NCI-H2196 treated with DMSO at 0.1 percent for 48 hours (cell line): ENCODE results near the gene HRK.
"Not testable (repeated sequence)": the region's sequence is repeated elsewhere in the genome, so short reads cannot be mapped to it uniquely, and the experiment has no call there.

ENCODE experiments used
- DNase-seq: peaks from one replicate; lab custom pipeline; 2025; ENCODE audit not compliant: unreplicated experiment; lab: John Stamatoyannopoulos, UW

HRK gene

GRCh38 chr12:116821291-116821690 is 60.0 kb downstream of the HRK start:
- no peak for DNase-seq

DNA sequence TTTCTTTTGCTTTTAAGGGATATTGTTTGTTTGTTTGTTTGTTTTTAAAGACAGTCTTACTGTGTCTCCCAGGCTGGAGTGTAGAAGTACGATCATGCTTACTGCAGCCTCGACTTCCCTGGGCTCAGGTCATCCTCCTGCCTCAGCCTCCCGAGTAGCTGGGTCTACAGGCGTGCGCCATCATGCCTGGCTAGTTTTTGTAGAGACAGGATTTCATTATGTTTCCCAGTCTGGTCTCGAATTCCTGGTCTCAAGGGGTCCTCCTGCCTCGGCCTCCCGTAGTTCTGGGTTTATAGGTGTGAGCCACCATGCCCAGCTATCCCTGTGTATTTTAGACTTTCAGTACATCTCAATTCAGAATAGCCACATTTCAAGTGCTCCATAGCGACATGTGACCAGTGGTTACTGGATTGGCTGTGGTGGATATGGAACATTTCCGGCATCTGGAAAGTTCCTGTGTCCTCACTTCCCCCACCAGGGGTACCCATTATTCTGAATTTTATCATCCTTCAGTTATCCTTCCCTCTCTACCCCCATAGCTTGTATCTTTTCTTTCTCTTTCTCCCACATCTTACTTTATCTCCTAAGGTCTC is 61.1 kb downstream of the HRK start:
- no peak for DNase-seq

DNA sequence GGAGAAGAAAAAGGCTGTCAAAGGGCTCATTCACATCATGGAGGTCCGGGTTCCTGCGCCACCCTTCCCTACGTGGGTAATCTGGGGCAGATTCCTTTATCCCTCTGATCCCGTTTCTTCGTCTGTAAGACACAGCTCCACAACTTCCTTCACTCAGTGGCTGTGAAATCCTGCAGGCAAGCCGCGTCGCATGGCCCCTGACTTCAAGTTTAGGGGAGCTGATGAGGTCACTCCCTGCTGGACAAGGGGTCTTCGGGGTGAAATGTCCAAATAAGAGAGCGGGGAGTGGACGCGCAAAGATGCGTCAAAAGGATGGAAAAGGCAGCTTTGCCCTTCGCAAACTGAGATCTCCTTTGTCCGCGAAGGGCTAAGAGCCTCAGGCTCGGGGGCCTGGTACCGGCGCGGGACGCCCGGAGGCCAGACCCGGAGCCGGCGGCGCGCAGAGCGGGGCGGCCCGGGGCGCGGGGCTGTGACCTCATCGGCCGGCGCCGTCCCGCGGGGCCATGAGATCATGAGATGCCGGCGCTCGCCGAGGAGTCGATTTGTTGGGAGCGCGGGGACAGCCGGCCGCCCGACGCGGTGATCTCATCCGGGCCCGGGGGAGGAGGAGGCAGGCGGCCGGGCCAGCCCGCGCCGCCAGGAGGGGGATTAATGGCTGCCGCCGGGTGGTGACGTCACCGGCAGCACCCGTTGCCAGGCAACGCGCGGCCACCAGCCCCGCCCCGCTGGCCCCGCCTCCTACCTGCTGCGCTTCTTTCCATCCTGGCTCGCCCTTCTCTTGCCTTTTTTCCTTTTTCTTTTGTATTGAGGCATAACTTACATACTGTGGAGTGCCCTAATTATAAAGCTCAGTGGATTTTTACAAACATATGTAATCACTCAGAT is 62.1 kb downstream of the HRK start:
- peak; percentile 92 for DNase-seq

GRCh38 chr12:116818341-116818856 is 62.8 kb downstream of the HRK start:
- no peak for DNase-seq

DNA sequence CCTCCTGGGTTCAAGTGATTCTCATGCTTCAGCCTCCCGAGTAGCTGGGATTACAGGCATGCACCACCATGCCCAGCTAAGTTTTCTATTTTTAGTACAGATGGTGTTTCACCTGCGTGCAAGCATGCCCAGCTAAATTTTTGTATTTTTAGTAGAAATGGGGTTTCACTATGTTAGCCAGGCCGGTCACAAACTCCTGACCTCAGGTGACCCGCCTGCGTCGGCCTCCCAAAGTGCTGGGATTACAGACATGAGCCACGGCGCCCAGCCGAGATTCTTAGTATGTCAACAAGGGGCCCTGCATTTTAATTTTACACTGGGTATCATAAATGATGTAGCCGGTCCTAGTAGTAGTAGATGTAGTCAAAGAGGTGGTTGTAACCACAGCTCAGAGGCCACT is 66.5 kb downstream of the HRK start:
- not testable (repeated sequence) for DNase-seq

DNA sequence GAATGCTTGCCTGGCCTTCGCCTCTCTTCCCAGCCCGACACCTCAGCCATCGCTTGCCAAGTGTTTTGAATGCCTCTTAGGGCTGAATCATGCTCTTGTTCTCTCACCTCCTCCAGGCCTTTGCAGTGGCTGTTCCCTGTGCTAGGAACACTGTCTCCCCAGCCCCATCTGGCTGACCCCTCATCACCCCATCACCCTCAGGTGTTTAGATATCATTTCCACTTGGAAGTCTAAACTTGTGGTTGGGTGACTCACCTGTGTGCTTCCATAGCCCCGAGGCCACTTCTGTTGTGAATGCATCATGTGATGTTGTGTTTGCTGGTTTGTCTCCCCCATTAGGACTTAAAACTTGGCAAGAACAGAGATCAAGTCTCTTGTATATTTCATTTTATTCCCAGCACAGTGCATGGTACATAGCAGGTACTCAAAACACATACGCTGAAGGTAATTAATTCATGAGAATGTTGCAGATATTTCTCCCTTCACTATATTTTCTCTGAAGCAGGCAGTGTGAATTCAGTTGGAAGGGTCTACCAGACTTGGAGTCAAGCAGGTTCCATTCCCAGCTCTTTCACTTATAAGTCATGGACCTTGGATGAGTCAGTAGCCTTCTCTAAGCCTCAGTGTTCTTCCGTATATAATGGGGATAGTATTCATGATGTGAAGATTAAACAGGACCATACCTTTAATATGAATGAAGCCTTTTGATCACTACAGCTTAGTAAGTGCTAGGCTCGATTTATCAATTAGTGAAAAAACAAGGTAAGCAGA is 67.8 kb downstream of the HRK start:
- peak; percentile 66 for DNase-seq

DNA sequence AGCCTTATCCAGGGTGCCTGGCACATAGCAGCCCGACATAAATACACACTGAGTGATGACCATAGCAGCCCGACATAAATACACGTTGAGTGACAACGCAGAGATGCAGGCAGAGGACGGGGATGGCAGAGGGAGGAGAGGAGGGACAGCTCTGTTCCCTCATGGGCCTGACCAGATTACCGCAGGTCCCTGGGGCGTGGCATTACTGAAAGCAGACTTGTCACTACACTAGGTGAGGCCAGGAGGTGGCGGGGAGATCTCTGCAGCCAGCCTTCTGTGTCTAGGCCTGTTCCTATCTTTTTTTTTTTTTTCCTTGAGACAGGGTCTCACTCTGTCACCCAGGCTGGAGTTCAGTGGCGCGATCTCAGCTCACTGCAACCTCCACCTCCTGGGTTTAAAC is 69.0 kb downstream of the HRK start:
- no peak for DNase-seq

- DNase-seq: no peak
These were observed 72.8 kb downstream of the HRK start for GRCh38 chr12:116808113-116809105.

GRCh38 chr12:116807546-116807945 is 73.7 kb downstream of the HRK start:
- no peak for DNase-seq

DNA sequence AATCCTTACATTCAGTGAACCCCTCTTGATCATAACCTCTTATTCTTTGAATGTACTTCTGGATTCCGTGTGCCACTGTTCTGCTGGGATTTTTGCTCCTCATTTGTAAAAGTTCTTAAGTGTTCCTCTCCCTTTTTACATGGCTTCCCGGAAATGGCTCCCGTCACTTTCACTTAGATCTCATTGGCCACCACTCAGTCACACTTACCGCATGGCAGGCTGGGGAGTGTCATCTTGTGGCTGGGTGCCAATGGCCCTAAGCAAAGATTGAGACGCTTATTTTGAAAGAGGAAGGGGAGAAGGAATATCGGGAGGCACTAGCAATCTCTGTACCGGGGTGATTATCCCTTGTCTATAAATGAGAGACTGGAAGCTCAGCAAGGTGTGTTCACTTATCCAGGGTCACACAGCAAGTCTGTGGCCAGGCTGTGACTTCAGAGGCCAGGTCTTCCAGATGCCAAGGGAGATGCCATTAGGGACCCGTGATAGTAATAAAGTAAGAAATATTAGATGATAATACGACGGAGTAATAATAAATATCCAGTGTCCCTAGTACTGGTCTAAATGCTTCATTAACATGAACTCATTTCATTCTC is 74.3 kb downstream of the HRK start:
- no peak for DNase-seq
